K562 (cell line): ENCODE results near the gene ZKSCAN5.

Experiments used
- SRF ChIP-seq, 2 experiments: fragments of 250-450, 450-650 bp in 1 of 2; sonication (Bioruptor Pico) in 1 of 2; sonication (generic) in 1 of 2; formaldehyde crosslinking; IDR thresholded peaks; 2 replicates each; pipeline versions ENCODE4 v1.5.0 to v1.5.1; 2020 to 2022; ENCODE audit warnings: mild to moderate bottlenecking in 1 of 2, missing genetic modification reagents in 1 of 2
- ZNF232 ChIP-seq: sonication (generic); formaldehyde crosslinking; IDR thresholded peaks from 2 replicates; pipeline ENCODE4 v1.8.0; 2022; ENCODE audit warnings: mild to moderate bottlenecking, missing genetic modification reagents

- TF ChIP-seq ZNF232 (CRISPR knock-in tag) (no peak), SRF (CRISPR knock-in tag; IDR thresholded peaks at IDR 0.05) (no peak)
These were observed 43.8 kb upstream of the ZKSCAN5 start for GRCh38 chr7:99460651-99461050.
